ENCODE measurements around the gene SIGLEC6. TPM values are rescaled to one million over a fixed set of nuclear protein-coding genes. Genes with fewer than 3 reads are reported as not detected.

SIGLEC6 gene
- polyA plus RNA-seq, 1 donor from 2014 or later = 27.6 TPM

DNA sequence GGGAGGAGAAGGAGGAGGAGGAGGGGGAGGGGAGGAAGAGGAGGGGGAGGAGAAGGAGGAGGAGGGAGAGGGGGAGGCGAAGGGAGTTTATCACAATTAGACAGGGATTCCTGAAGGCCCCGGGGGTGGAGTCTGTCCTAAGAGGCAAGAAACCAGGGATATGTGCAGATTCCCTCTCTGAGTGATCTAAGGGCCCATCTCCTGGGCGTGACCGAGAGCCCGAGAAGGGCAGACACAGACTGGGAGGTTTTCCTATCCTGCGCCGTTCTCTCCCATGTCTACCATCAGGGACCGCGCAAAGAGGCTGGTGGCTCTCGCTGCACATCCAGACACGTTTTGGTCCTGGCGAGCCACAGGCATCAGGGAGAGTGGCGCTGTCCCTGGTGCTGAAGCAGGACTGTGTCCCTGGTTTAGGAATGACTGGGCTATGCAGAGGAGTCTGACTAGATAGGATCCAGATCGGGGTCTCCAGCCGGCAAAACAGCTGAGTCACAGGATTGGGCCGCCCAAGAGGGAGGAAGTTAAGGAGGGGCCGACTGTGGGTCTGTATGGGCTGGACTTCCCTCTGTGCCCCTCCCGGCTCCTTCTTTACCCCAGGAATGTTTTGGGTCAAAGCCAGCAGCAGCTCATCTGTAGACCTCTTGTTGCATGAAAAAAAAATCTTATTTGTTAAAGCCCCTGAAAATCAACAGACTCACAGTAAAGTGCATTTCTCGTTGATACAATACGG lies 21.7 kb upstream of the SIGLEC6 start:
- Mint-ChIP-seq H3K27ac (peak overlapping the region in 1 of 3 donors; percentile 97), H3K4me1 (peaks cover 22 to 45% (median 37%) of the 10 kb centered on the region in 3 donors), H3K9me3 (peaks cover 0 to 10% (median 0%) of the 10 kb centered on the region in 3 donors), H3K36me3 (peaks cover 24% of the 10 kb centered on the region), H3K4me3 (peak overlapping the region; percentile 97 to 100 (median 98)), H3K27me3 (peaks cover 1% of the 10 kb centered on the region)

DNA sequence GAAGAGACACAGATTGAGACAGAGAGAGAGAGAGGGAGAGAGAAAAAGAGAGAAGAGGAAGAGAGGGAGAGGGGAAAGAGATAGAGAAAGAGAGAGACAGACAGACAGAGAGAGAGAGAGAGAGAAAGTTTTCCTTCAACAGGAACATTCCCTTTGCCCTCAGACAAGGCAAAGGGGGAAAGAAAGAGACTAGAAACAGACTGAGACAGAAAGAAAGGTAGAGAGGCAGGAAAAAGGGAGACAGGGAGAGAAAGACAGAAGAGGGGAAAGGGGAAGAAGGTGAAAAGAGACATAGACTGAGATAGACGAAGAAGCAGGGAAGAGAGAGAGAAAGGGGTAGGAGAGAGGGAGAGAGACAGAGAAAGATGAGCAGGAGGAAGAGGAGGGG lies 21.1 kb upstream of the SIGLEC6 start:
- peaks cover 26% of the 10 kb centered on the region for H3K36me3 Mint-ChIP-seq
- H3K9me3 Mint-ChIP-seq = peaks cover 0 to 10% (median 0%) of the 10 kb centered on the region in 3 donors
- peaks cover 28 to 50% (median 43%) of the 10 kb centered on the region in 3 donors for H3K4me1 Mint-ChIP-seq
- peak overlapping the region in 2 of 3 donors; percentile 83 to 97 for H3K27ac Mint-ChIP-seq
- H3K4me3 Mint-ChIP-seq = peak overlapping the region; percentile 97 to 100 (median 98)
- H3K27me3 Mint-ChIP-seq = peaks cover 1% of the 10 kb centered on the region

DNA sequence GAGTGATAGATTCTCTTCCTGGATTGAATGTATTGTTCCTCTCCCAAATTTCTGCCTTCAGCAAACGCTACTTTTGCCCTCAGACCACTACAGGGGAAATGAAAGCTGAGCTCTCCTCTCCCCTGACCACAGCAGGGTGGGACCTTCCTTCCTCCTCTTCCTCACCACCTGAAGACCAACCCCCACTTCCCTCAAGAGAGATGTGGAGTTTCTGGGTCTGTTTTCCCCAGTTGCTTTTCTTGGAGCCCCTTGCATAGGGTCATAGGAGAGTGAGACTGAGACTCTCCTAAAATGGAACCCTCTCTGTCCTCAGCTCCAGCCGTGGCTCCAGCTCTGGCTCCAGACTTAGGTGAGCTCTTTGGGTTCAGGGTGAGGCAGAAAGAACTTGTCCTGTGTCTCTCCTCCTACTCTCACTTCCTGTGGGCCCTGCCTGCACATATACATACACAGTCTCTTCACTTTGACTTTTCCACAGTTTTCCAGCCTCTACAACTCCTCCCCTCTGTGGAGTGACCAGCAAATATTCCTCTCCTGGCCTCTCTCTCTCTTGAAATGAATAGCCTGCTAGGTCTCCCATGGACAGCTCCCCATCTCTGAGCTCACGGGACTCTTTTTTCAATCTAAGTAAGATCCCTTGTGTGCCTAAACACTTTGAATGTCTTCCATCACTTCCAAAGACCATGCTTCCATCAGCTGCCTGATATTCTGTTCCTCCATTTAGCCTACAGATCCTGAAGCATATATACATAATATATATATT lies 20.4 kb upstream of the SIGLEC6 start:
- Mint-ChIP-seq H3K9me3 (peaks cover 0 to 10% (median 0%) of the 10 kb centered on the region in 3 donors), H3K27ac (peak overlapping the region; percentile 86 to 97 (median 97)), H3K36me3 (peaks cover 26% of the 10 kb centered on the region), H3K4me3 (peak overlapping the region; percentile 97 to 100 (median 98)), H3K27me3 (peaks cover 1% of the 10 kb centered on the region), H3K4me1 (peaks cover 32 to 55% (median 49%) of the 10 kb centered on the region in 3 donors)

DNA sequence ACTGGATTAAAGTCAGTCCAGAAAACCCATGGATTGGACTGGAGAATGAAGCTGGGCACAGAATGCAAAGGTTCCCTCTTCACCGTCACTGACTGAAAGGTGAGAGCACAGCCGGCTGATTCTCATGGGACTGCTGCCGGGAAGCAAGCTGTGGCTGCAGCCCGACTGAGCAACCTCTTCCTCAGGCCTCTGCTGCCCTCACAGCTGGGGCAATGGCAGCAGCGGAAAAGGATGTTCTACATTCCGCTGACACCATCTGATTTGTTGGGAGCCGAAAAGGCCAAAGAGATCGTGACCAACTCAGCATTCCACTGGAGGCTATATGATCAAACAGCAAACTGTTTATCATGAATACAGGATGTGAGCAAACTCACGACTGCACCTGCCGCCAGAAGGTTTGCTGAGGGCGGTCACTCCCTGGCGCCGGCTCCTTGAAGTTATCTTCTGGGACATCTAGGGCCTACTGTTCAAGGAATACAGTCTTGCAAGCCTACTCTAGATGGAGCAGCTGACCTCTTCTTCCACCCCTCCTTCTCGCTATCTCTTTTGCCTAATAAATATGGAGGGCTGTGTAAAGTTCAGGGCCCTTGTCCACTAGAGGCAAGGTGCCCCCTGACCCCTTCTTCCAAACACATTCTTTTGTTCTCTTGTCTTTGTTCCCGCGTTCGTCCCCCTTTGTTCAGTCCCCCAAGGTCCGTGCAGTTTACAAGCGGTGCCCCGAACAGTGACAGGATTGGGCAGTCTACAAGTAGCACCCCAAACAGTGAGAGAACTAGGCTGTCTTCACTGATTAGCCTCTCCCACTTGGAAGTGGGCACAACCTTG lies 19.6 kb upstream of the SIGLEC6 start:
- H3K36me3 Mint-ChIP-seq = peaks cover 24% of the 10 kb centered on the region
- peaks cover 32 to 57% (median 51%) of the 10 kb centered on the region in 3 donors for H3K4me1 Mint-ChIP-seq
- peak overlapping the region; percentile 86 to 97 (median 97) for H3K27ac Mint-ChIP-seq
- H3K9me3 Mint-ChIP-seq = peaks cover 0 to 6% (median 0%) of the 10 kb centered on the region in 3 donors
- H3K4me3 Mint-ChIP-seq = peak overlapping the region; percentile 97 to 100 (median 98)
- H3K27me3 Mint-ChIP-seq = peaks cover 1% of the 10 kb centered on the region

DNA sequence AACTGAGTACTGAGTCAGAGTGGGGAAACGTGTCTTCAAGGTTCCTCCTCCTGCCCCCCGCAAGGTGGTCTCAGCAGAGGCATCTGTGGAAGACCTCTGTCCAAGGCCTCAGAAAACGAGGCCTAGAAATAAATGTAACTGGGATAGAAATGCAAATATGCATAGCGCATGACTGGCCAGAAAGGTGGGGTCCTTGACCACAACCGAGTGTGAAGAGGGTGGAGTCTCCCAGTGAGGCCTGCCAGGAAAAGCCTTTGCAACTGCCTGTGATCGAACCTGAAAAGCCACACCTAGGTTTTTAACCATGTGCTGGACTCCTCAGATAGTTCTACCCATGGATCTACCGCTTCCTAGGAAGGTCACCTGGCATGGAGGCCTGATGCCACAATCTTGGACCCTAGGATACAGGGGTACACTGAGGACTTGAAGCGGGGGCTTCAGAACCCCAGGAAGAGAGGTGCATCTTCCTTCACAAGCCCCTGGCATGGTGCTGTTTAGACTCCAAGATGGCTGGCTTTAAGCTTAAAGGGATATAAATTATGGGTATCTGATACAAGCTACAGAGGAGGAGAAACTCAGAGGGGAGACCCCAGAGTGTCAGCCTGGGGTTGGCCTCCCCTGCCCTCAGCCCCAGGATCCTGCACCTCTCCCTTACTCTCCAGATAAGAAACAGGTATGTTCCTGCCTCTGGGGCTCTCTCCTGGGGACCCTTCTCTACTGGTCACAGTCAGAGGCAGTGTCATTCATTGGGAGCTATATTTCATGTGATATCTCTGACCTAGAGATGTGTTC lies 18.3 kb upstream of the SIGLEC6 start:
- H3K27me3 Mint-ChIP-seq = peaks cover under 1% of the 10 kb centered on the region
- peaks cover 0 to 2% (median 0%) of the 10 kb centered on the region in 3 donors for H3K9me3 Mint-ChIP-seq
- peak overlapping the region; percentile 86 to 97 (median 97) for H3K27ac Mint-ChIP-seq
- H3K4me3 Mint-ChIP-seq = peak overlapping the region; percentile 97 to 100 (median 98)
- H3K4me1 Mint-ChIP-seq = peaks cover 32 to 61% (median 56%) of the 10 kb centered on the region in 3 donors
- peaks cover 16% of the 10 kb centered on the region for H3K36me3 Mint-ChIP-seq

DNA sequence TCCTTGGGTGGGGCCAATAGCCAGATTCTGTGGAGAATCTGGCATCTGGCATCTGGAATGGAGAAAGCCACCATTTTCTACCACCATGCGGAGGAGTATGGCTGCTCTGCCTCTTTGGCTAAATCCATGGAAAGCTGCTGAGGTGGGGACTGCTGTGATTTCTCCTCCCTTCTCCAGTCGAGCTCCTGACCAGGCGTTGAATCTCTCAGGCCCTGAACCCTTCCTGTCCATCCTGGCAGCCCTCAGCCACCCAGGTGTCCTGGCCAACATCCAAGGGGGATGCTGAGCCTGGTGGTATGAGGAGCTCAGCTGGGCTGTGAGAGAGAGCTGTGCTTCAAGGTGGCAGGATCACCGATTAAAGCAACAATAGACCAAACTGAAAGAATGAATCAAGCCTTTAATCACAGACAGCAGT lies 17.4 kb upstream of the SIGLEC6 start:
- Mint-ChIP-seq H3K4me3 (peak overlapping the region; percentile 97 to 100 (median 98)), H3K9me3 (peaks cover 0 to 2% (median 0%) of the 10 kb centered on the region in 3 donors), H3K27ac (peak overlapping the region; percentile 86 to 97 (median 97)), H3K4me1 (peaks cover 37 to 57% (median 51%) of the 10 kb centered on the region in 3 donors), H3K36me3 (peaks cover 11% of the 10 kb centered on the region), H3K27me3 (no peaks in the 10 kb centered on the region)

DNA sequence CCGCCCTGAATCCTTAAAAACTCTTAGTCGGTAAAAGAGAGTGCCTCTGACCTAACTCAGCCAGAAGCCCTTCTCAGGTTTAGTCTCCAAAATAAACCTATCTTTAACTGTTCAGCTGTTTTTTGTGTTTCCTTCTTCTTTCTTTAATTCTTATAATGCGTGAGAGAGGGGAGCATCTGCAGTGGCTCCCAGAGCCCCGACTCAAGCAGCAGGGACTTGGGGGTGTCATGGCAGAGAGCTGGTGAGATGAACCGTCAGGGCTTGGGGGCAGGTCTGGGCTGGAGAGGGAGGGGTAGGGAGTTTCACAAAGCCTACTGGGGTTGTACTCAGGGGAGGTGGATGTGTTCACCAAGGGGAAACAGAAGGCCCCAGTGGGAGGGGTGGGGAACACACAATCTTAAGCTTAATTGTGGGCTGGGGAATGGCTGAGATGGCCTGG lies 16.8 kb upstream of the SIGLEC6 start:
- Mint-ChIP-seq H3K27me3 (peaks cover under 1% of the 10 kb centered on the region), H3K27ac (peak overlapping the region; percentile 81 to 97 (median 94)), H3K4me3 (peak overlapping the region; percentile 64 to 94 (median 88)), H3K36me3 (peaks cover 11% of the 10 kb centered on the region), H3K9me3 (peaks cover 0 to 2% (median 0%) of the 10 kb centered on the region in 3 donors), H3K4me1 (peaks cover 40 to 54% (median 53%) of the 10 kb centered on the region in 3 donors)

DNA sequence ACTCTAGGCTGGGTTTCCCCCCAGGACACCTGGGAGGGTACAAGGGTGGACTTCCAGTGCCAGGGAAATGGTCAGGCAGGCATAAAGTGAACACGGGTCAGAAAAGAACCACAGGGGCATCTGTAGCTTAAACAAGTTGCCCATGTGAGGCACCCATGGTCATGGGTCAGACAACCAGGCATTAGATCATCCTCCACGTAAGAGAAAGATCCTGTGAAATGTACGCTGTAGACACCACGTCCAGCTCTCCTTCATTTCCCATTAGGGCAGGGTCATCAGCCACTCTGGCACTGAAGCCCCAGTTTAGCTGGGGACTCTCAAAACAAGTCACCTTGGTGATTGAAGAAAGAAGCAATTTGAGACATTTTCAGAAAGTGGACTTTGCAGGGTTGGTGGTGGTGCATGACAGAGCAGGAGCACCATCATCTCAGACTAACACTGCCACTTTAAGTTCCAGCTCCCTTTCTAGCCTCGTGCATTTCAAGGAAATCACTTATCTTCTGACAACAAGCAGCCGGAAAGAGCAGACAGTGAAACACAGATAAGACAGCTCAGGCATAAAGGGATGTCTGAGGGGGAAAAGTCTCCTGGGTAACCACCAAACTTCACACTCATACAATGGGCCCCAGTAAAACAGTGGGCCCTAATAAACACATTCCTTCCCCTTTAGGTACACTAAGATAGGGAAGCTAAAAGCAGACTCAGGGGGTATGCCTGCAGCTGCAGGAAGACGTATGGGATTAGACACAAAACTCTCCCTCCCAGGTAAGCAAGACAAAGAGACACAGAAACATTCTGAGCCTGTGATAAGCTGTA lies 16.1 kb upstream of the SIGLEC6 start:
- Mint-ChIP-seq H3K4me3 (peak overlapping the region; percentile 64 to 94 (median 88)), H3K27me3 (peaks cover 2% of the 10 kb centered on the region), H3K36me3 (peaks cover 12% of the 10 kb centered on the region), H3K9me3 (peaks cover 0 to 2% (median 0%) of the 10 kb centered on the region in 3 donors), H3K4me1 (peaks cover 40 to 52% (median 48%) of the 10 kb centered on the region in 3 donors), H3K27ac (peak overlapping the region; percentile 81 to 97 (median 94))

DNA sequence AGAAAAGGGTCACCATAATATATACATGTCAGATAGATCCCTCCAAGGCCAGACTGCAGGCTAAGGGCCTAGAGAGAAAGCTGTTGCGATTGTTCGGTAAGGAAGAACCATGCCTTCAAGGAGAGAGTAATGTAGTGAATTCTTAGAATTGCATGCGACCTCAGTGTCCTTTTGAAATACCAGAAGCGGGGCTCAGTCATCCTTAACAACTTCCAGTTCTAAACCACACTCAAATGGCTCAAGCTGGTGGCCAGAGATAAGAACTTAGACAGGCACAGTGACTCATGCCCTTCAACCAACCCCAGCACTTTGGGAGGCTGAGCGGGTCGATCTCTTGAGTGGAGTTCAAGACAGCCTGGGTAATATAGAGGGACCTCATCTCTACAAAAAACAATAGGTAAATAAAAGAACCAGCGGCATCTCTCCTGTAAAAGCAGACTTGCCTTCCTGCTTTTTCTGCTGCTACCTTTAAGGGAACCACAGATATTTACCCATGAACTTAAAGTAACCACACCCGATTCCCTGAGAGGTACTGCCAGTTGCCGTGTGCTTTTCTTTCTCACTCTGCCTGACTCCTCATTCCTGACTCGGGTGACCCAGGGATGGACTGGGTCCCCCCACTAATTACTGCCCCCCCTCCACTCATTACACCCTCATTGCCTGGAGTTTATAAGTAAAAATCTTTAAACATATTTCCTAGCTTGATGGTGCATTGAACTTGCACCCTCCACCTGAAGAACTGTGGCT lies 15.4 kb upstream of the SIGLEC6 start:
- Mint-ChIP-seq H3K36me3 (peaks cover 15% of the 10 kb centered on the region), H3K4me1 (peaks cover 40 to 58% (median 52%) of the 10 kb centered on the region in 3 donors), H3K27me3 (peaks cover 2% of the 10 kb centered on the region), H3K4me3 (peak overlapping the region; percentile 64 to 94 (median 88)), H3K27ac (peak overlapping the region; percentile 81 to 97 (median 94)), H3K9me3 (peaks cover 0 to 2% (median 0%) of the 10 kb centered on the region in 3 donors)

DNA sequence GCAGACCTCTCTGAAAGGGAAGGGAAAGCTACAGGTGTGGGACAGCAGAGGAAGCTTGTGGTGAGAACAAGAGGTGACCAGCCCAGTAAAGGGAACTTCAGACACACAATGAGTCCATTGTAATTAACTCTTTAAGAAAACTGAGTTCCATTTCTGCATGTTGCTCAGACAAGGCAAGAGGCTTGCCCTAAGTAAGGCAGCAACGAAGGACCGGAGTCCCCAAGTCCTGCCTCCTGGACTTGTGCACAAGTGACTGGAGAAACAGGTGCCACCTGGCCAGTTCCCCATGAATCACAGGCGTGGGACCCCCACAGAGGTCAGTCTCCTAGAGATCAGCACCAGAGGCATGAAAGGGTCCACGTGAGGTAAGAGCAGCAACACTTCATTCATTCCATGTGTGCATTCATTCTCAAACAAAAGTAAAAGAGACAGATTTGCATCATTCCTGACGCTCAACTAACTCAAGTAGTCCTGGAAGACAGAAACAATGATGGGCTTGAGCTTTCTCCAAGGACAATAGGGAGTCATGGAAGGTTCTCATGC lies 14.7 kb upstream of the SIGLEC6 start:
- Mint-ChIP-seq H3K27me3 (peaks cover 2% of the 10 kb centered on the region), H3K9me3 (no peaks in the 10 kb centered on the region), H3K4me1 (peaks cover 40 to 60% (median 50%) of the 10 kb centered on the region in 3 donors), H3K27ac (peak overlapping the region in 1 of 3 donors; percentile 81), H3K36me3 (peaks cover 11% of the 10 kb centered on the region), H3K4me3 (peak overlapping the region; percentile 64 to 94 (median 84))

DNA sequence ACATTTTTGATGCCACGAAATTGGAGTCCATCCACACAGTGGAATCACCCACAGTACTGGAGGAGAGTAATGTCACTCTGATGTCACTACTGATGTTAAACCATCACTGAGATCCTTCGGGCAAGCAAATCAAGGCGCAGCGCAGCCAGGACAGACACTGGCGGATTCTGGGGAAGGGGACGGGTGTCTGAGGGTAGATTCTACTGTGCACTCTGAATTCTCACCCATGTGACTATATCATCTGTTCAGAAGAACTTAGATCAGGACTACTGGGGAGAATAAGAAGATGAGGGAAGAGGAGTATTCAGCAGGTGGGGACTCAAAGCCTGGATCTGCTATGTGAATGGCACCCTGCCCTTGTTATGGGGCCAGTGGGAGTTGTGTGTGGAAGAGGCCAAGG lies 12.6 kb upstream of the SIGLEC6 start:
- peaks cover 36 to 53% (median 45%) of the 10 kb centered on the region in 3 donors for H3K4me1 Mint-ChIP-seq
- H3K27ac Mint-ChIP-seq = no peak overlapping the region
- H3K36me3 Mint-ChIP-seq = peaks cover 6% of the 10 kb centered on the region
- H3K9me3 Mint-ChIP-seq = no peaks in the 10 kb centered on the region
- H3K4me3 Mint-ChIP-seq = peak overlapping the region in 2 of 4 donors; percentile 36 to 55
- peaks cover 2% of the 10 kb centered on the region for H3K27me3 Mint-ChIP-seq

DNA sequence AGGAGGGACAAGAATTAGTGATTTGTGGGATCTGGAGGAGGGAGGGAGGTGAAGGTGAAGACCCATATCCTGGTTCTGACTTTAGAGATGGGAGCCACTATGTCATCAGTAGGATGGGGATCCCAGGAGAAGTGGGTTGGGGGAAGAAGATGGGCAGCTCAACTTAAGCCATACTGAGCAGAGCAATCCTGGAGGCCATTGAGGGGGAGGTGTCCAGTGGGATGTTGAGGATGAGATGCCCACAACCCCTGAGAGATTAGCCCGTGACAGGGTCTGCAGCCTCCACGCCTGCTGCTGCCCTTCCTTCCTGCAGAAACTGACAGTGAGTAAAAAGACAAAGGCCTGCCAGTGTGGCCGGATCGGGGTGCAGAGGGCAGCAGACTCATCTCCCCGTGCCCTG lies 11.2 kb upstream of the SIGLEC6 start:
- peak overlapping the region in 1 of 3 donors; percentile 80 for H3K27ac Mint-ChIP-seq
- peaks cover 29 to 41% (median 36%) of the 10 kb centered on the region in 3 donors for H3K4me1 Mint-ChIP-seq
- H3K4me3 Mint-ChIP-seq = no peak overlapping the region
- H3K9me3 Mint-ChIP-seq = no peaks in the 10 kb centered on the region
- peaks cover 4% of the 10 kb centered on the region for H3K36me3 Mint-ChIP-seq
- peaks cover 2% of the 10 kb centered on the region for H3K27me3 Mint-ChIP-seq
